ENCODE results near the gene CCDC78.

The CCDC78 gene

GRCh38 chr16:732936-733335 is 6.7 kb upstream of the CCDC78 start:
- no peaks in the 10 kb centered on the region for H3K27me3 ChIP-seq (ENCODE audit: low read length)
- no peak overlapping the region for H3K27ac ChIP-seq (ENCODE audit: low read depth, low read length)
- H2AFZ ChIP-seq (ENCODE audit: low read depth, low read length, severe bottlenecking) = no peak overlapping the region
- H3K79me2 ChIP-seq (ENCODE audit: insufficient read depth, low read length) = no peaks in the 10 kb centered on the region
- no peaks in the 10 kb centered on the region for H4K20me1 ChIP-seq (ENCODE audit: low read depth, low read length)
- TF ChIP-seq EZH2phosphoT487 (conservative IDR thresholded peaks at IDR 0.05; ENCODE audit: low read length) = no peak
- TF ChIP-seq, protein P1, sequence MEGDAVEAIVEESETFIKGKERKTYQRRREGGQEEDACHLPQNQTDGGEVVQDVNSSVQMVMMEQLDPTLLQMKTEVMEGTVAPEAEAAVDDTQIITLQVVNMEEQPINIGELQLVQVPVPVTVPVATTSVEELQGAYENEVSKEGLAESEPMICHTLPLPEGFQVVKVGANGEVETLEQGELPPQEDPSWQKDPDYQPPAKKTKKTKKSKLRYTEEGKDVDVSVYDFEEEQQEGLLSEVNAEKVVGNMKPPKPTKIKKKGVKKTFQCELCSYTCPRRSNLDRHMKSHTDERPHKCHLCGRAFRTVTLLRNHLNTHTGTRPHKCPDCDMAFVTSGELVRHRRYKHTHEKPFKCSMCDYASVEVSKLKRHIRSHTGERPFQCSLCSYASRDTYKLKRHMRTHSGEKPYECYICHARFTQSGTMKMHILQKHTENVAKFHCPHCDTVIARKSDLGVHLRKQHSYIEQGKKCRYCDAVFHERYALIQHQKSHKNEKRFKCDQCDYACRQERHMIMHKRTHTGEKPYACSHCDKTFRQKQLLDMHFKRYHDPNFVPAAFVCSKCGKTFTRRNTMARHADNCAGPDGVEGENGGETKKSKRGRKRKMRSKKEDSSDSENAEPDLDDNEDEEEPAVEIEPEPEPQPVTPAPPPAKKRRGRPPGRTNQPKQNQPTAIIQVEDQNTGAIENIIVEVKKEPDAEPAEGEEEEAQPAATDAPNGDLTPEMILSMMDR (IDR thresholded peaks at IDR 0.05; ENCODE audit: insufficient read depth, low read length, poor library complexity, severe bottlenecking) = no peak
- H3K9me2 ChIP-seq (replicated peaks; ENCODE audit: insufficient read depth, low read length) = no peaks in the 10 kb centered on the region
- H3K4me2 ChIP-seq (ENCODE audit: low read depth, low read length, poor library complexity, severe bottlenecking) = no peak overlapping the region
- H3K4me3 ChIP-seq (ENCODE audit: insufficient read depth, low read length, poor library complexity, severe bottlenecking) = no peak overlapping the region
- no peak overlapping the region for H3K9ac ChIP-seq (ENCODE audit: low read length)
- no peaks in the 10 kb centered on the region for H3K9me3 ChIP-seq (ENCODE audit: insufficient read depth, low read length)
- peaks cover 12% of the 10 kb centered on the region for H3F3A ChIP-seq (ENCODE audit: insufficient read depth)
- no peaks in the 10 kb centered on the region for H3K36me3 ChIP-seq (ENCODE audit: low read length)

GRCh38 chr16:732332-732731 is 6.1 kb upstream of the CCDC78 start:
- TF ChIP-seq, protein P1 (IDR thresholded peaks at IDR 0.05; ENCODE audit: insufficient read depth, low read length, poor library complexity, severe bottlenecking) = no peak
- no peak for TF ChIP-seq EZH2phosphoT487 (conservative IDR thresholded peaks at IDR 0.05; ENCODE audit: low read length)

DNA sequence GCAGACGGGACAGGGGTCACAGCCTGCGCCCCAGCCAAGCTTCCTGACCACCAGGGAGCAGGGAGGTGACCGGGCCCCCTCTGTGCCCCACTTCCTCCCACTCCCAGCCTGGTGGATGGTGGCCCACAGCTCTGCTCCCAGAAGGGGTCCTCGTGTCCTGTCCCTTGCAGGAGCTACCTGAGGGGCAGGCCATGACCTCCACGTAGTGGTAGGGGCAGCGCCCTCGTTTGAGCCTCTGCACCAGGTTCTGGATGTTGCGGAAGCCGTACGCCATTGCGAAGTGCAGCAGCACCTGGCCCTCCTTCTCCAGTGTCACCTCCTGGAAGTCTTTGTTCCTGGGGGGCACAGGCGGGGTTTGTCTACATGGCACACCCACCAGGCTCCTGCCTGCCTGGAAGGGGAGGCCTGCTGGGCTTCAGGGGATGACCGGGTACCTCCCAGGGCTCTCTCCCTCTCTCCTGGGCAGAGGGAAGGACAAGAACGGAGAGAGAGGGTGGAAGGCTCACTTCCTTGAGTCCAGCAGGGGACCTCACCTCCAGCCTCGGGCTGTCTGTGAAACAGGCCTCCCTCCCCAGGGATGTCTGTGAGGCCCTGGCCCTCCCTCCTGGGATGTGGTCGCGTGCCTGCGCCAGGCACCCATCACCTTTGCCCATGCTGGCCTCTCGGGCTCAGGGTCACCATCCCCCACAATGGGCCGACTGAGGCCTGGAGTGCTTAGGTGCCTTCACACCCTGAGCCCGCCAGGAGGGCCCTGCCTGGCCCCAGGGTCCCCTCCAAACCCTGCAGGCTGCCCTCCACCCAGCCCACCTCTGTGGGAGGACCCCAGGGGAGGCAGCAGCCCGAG is 4.6 kb upstream of the CCDC78 start:
- Histone ChIP-seq H3K79me2 (ENCODE audit: insufficient read depth, low read length) (no peaks in the 10 kb centered on the region), H4K20me1 (ENCODE audit: low read depth, low read length) (no peaks in the 10 kb centered on the region), H2AFZ (ENCODE audit: low read depth, low read length, severe bottlenecking) (no peak overlapping the region), H3K27me3 (ENCODE audit: low read length) (no peaks in the 10 kb centered on the region), H3K4me2 (ENCODE audit: low read depth, low read length, poor library complexity, severe bottlenecking) (no peak overlapping the region), H3K9ac (ENCODE audit: low read length) (no peak overlapping the region), H3K9me3 (ENCODE audit: insufficient read depth, low read length) (no peaks in the 10 kb centered on the region), H3K36me3 (ENCODE audit: low read length) (no peaks in the 10 kb centered on the region), H3K9me2 (replicated peaks; ENCODE audit: insufficient read depth, low read length) (no peaks in the 10 kb centered on the region), H3F3A (ENCODE audit: insufficient read depth) (peaks cover 19% of the 10 kb centered on the region), H3K4me3 (ENCODE audit: insufficient read depth, low read length, poor library complexity, severe bottlenecking) (no peak overlapping the region), H3K27ac (ENCODE audit: low read depth, low read length) (no peak overlapping the region)
- TF ChIP-seq EZH2phosphoT487 (conservative IDR thresholded peaks at IDR 0.05; ENCODE audit: low read length) = no peak
- TF ChIP-seq, protein P1 (IDR thresholded peaks at IDR 0.05; ENCODE audit: insufficient read depth, low read length, poor library complexity, severe bottlenecking) = no peak

More at GRCh38 chr16:732332-732731, 6.1 kb upstream of the CCDC78 start:
- no peaks in the 10 kb centered on the region for H3K36me3 ChIP-seq (ENCODE audit: low read length)
- H3F3A ChIP-seq (ENCODE audit: insufficient read depth) = peaks cover 10% of the 10 kb centered on the region
- H2AFZ ChIP-seq (ENCODE audit: low read depth, low read length, severe bottlenecking) = no peak overlapping the region
- no peaks in the 10 kb centered on the region for H3K27me3 ChIP-seq (ENCODE audit: low read length)
- H4K20me1 ChIP-seq (ENCODE audit: low read depth, low read length) = no peaks in the 10 kb centered on the region
- H3K9me2 ChIP-seq (replicated peaks; ENCODE audit: insufficient read depth, low read length) = no peaks in the 10 kb centered on the region
- H3K4me2 ChIP-seq (ENCODE audit: low read depth, low read length, poor library complexity, severe bottlenecking) = no peak overlapping the region
- H3K9ac ChIP-seq (ENCODE audit: low read length) = no peak overlapping the region
- no peak overlapping the region for H3K27ac ChIP-seq (ENCODE audit: low read depth, low read length)
- no peaks in the 10 kb centered on the region for H3K79me2 ChIP-seq (ENCODE audit: insufficient read depth, low read length)
- no peaks in the 10 kb centered on the region for H3K9me3 ChIP-seq (ENCODE audit: insufficient read depth, low read length)
- no peak overlapping the region for H3K4me3 ChIP-seq (ENCODE audit: insufficient read depth, low read length, poor library complexity, severe bottlenecking)
